GM12801 (cell line): ENCODE measurements around the gene ETV6.

Experiments
- CTCF ChIP-seq: IDR thresholded peaks from one replicate; pipeline ENCODE4 v1.5.1; 2011; ENCODE audit warnings: control low read depth; ENCODE audit not compliant: insufficient read length; ENCODE audit errors: extremely low read depth

ETV6 gene

GRCh38 chr12:11732023-11732422 is 82.5 kb downstream of the ETV6 start:
- no peak for TF ChIP-seq CTCF

- no peak for TF ChIP-seq CTCF
These were observed 83.2 kb downstream of the ETV6 start for GRCh38 chr12:11732715-11733114.

DNA sequence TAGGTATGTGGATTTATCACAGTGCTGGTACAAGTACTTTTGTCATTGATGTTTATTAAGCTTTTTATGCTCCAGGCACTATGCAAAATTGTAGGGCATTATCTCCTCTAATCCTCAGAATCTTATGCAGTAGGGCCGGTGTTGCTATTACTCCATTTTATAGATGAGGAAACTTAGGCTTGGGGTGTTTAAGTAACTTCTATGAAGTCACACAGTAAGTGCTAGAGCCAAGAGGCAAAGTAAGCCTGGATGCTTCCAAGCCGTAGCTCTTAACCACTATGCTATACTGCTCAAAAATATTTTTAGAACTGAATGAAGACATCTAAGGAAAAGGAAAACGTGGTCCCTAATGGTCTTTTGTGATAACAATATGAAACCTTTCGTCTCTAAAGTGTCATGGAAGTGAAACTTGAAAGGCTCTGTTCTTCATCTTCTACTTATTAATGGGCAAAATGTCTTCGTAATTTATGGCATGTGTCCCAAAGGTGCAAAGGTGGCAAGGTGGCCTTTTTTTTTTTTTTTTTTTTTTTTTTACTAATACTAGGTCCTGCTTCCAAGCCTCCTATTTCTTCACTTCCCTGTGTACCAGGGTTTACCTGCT is 85.2 kb downstream of the ETV6 start:
- TF ChIP-seq CTCF: no peak

- no peak for TF ChIP-seq CTCF
These were observed 89.0 kb downstream of the ETV6 start for GRCh38 chr12:11738450-11738849.

DNA sequence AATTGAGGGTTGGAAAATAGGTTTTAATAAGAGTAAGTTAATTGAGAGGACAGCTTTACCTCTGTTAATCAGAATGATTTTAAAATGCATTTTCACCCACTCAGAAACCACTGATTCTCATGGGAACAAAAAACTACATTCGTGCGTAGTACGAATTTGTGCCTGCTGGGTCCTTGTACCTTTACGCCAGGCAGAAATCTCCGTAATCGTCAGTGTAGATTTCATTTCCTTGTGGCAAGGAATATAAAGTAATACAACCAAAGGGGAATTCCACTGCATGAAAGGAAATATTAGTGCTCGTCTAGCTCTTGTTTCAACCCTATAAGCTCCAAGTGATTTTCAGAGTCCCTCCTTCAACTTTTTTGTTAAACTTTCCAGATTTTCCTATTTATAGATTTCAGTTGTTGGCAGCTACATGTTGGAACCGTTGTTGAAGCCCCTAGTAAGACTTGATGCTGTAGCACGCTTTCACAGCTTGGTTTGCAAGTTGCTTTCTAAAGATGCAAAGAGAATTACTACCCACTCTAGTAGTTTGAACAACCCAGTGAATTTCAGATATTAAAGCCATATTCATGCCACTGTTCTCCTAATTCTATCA is 90.6 kb downstream of the ETV6 start:
- no peak for TF ChIP-seq CTCF

DNA sequence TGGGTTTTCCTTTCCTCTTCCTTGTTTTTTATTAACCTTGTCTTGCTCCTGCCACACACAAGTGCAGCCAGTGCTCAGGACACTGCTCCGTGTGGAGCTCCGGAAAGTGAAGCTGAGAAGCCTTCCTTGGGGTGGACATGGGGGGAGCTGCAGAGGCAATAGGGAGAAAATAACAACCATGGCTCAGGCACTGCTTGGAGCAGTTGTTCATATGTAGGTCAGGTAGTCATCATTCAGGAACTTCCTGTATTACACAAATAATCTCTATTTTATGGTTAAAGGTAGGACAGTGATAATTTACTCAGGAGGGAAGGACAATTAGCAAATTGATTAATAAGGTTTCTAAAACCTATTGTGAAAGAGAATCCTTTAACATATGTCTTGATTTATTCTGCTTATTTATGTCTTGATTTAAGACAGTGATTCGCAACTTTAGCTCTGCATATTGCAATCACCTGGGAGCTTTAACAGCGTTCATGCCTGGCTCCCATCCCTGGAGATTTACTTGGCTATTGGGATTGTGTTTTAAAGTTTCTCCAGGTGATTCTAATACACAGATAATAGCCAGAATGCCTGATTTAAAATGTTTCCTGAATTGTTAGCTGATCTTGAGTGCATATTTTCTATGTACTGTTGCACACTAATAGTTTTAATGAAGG is 92.1 kb downstream of the ETV6 start:
- no peak for TF ChIP-seq CTCF

GRCh38 chr12:11743423-11744409 is 94.2 kb downstream of the ETV6 start:
- TF ChIP-seq CTCF: no peak
